GM12878 (cell line): Measurements from ENCODE around the gene ACVR1B. TPM values are rescaled to one million over a fixed set of nuclear protein-coding genes. Genes with fewer than 3 reads are reported as not detected.
A peak's percentile ranks its signal among the peaks of the same experiment; 100 is the strongest.

Source experiments
- ATAC-seq: fragments of 200-7000 bp; cut with Tn5 transposase; 3 replicates; pipeline ENCODE4 v1.9.1; 2020; ENCODE audit warnings: mild to moderate bottlenecking, moderate library complexity
- BruUV-seq: library from RNA; stranded (reverse); fragments of 400-500 nt; replicated peaks from 2 replicates; lab custom pipeline; 2021; lab: Mats Ljungman, UMichigan
- CTCF ChIA-PET: fragments of 300-600 bp; sonication (Branson Sonifier 250); formaldehyde crosslinking; extraction: SDS; loops from one replicate; lab custom pipeline; 2021; ENCODE audit warnings: inconsistent platforms; lab: Yijun Ruan, JAX
- POLR2A ChIA-PET: fragments of 350-600 bp; formaldehyde crosslinking; extraction: SDS; loops from one replicate; lab custom pipeline; 2021; ENCODE audit warnings: inconsistent platforms; lab: Charles Lee
- RAD21 ChIA-PET: fragments of 300-600 bp; sonication (Branson Sonifier 250); formaldehyde crosslinking; loops from one replicate; lab custom pipeline; 2023; ENCODE audit warnings: antibody characterized with exemption; ENCODE audit not compliant: unreplicated experiment; lab: Charles Lee
- SMC1A ChIA-PET: fragments of 300-600 bp; sonication (Branson Sonifier 250); formaldehyde crosslinking; loops from one replicate; lab custom pipeline; 2023; ENCODE audit not compliant: unreplicated experiment, uncharacterized antibody; lab: Charles Lee
- DNase-seq: peaks from one replicate; pipeline ENCODE4 v3.0.0-alpha.2; 2011; ENCODE audit warnings: low read depth, low spot score
- FAIRE-seq: peaks from 3 replicates; lab custom pipeline; 2011; peaks lifted over from hg19 to GRCh38; lab: Jason Lieb, UNC
- H2AFZ ChIP-seq: 2 replicates; pipeline ENCODE4 v1.6.0; 2011; ENCODE audit warnings: low read depth, low read length, control low read depth; ENCODE audit not compliant: control insufficient read depth
- H3K27ac ChIP-seq: 2 replicates; pipeline ENCODE4 v1.5.1; 2011; ENCODE audit warnings: control low read depth; ENCODE audit not compliant: control insufficient read depth, insufficient read depth
- H3K27me3 ChIP-seq, 2 experiments: replicated peaks in 1 of 2; 2 replicates each; pipeline versions ENCODE4 v1.6.0 to v1.6.1; 2011; ENCODE audit warnings: low read length in 1 of 2; ENCODE audit not compliant: control insufficient read depth in 2 of 2, insufficient read depth in 2 of 2
- H3K36me3 ChIP-seq, 2 experiments: 2 replicates each; pipeline ENCODE4 v1.5.1; 2011; ENCODE audit warnings: low read length in 1 of 2; ENCODE audit not compliant: control insufficient read depth in 2 of 2, insufficient read depth in 2 of 2
- H3K4me1 ChIP-seq: 2 replicates; pipeline ENCODE4 v1.6.1; 2011; ENCODE audit warnings: mild to moderate bottlenecking, low read length, moderate library complexity, mixed read lengths; ENCODE audit not compliant: control insufficient read depth, insufficient read depth
- H3K4me2 ChIP-seq: 2 replicates; pipeline ENCODE4 v1.6.0; 2011; ENCODE audit warnings: control low read depth; ENCODE audit not compliant: control insufficient read depth, insufficient read depth
- H3K4me3 ChIP-seq: fragments of 200-600 bp; sonication (generic); 2 replicates; pipeline ENCODE4 v1.5.1; 2016
- H3K79me2 ChIP-seq: 2 replicates; pipeline ENCODE4 v1.6.0; 2011; ENCODE audit warnings: low read length; ENCODE audit not compliant: control insufficient read depth, insufficient read depth
- H3K9ac ChIP-seq: 2 replicates; pipeline ENCODE4 v1.8.0; 2011; ENCODE audit warnings: low read length, control low read depth, mixed read lengths; ENCODE audit not compliant: control insufficient read depth, insufficient read depth
- H3K9me3 ChIP-seq: replicated peaks from 3 replicates; pipeline ENCODE4 v1.5.1; 2011; ENCODE audit warnings: mild to moderate bottlenecking, low read length; ENCODE audit not compliant: control insufficient read depth, insufficient read depth
- H4K20me1 ChIP-seq: 2 replicates; pipeline ENCODE4 v1.6.0; 2011; ENCODE audit not compliant: control insufficient read depth, insufficient read depth
- CBX3 ChIP-seq: fragments of 200-600 bp; sonication (generic); IDR thresholded peaks from 2 replicates; pipeline ENCODE4 v1.6.1; 2016; ENCODE audit warnings: low read depth, borderline replicate concordance
- CHD4 ChIP-seq: fragments of 200-600 bp; sonication (generic); IDR thresholded peaks from 2 replicates; pipeline ENCODE4 v1.6.1; 2016; ENCODE audit warnings: mild to moderate bottlenecking
- CTCF ChIP-seq, 3 experiments: IDR thresholded peaks in 2 of 3; conservative IDR thresholded peaks in 1 of 3; 2 replicates each; pipeline ENCODE4 v1.5.1; 2011; ENCODE audit warnings: low read depth in 3 of 3, low read length in 3 of 3, mild to moderate bottlenecking in 3 of 3, control low read depth in 2 of 3, moderate library complexity in 2 of 3, inconsistent platforms in 1 of 3, mixed read lengths in 1 of 3; ENCODE audit not compliant: control insufficient read depth in 2 of 3, insufficient read depth in 1 of 3; ENCODE audit errors: extremely low read depth in 1 of 3
- HSF1 ChIP-seq: fragments of 150-350 bp; IDR thresholded peaks from 2 replicates; pipeline ENCODE4 v1.6.1; 2014; ENCODE audit warnings: mild to moderate bottlenecking, low read depth, low read length
- REST ChIP-seq: IDR thresholded peaks from 2 replicates; pipeline ENCODE4 v1.6.1; 2012; ENCODE audit warnings: mild to moderate bottlenecking, low read depth, low read length
- SMC3 ChIP-seq: IDR thresholded peaks from 2 replicates; pipeline ENCODE4 v1.6.1; 2011; ENCODE audit warnings: low read length, improper control_type of control experiment, borderline replicate concordance
- TARDBP ChIP-seq: IDR thresholded peaks from 2 replicates; pipeline ENCODE4 v1.6.1; 2016; ENCODE audit warnings: borderline replicate concordance
- ZBED1 ChIP-seq: IDR thresholded peaks from 2 replicates; pipeline ENCODE4 v1.6.1; 2016; ENCODE audit warnings: borderline replicate concordance
- WGBS: methylation state at CpG from one replicate; pipeline ENCODE4 v1.1.6; 2016; ENCODE audit warnings: low lambda C conversion rate; ENCODE audit not compliant: insufficient replicate concordance, insufficient coverage; ENCODE audit errors: missing lambda C conversion rate; 5-methylcytosine and 5-hydroxymethylcytosine counted together
- in situ Hi-C: fragments of 300-500 bp; cut with MboI; formaldehyde crosslinking; loops from 9 replicates; pipeline ENCODE4 v1.14.3; 2018; ENCODE audit warnings: mixed read lengths
- intact Hi-C: fragments of 100-400 bp; cut with micrococcal nuclease; formaldehyde crosslinking; loops from one replicate; pipeline ENCODE4 v1.14.2; 2022; ENCODE audit not compliant: unreplicated experiment
- polyA plus RNA-seq, 11 experiments: library from polyadenylated mRNA; depleted of rRNA in 4 of 11; unstranded in 6 of 11; stranded (reverse) in 5 of 11; fragments of >200 nt; fragmentation: Nextera tagmentation in 4 of 11; fragmentation: Illumina TruSeq in 1 of 11; extraction: Ambion mirVana in 4 of 11; extraction: Trizol in 1 of 11; gene quantifications; 1 replicate in 1 of 11; 2 replicates in 10 of 11; pipeline versions ENCODE4 v1.2.1 to v1.2.3, GENCODE V29; 2011 to 2016; ENCODE audit warnings: inconsistent platforms in 2 of 11, missing spikeins in 2 of 11, low read depth in 1 of 11
- total RNA-seq, 4 experiments: library from RNA; depleted of rRNA in 3 of 4; stranded (reverse); fragments of >200 nt in 3 of 4; fragmentation: Illumina TruSeq in 1 of 4; extraction: Trizol in 1 of 4; gene quantifications; 2 replicates each; pipeline versions ENCODE4 v1.2.1 to v1.2.3, GENCODE V29; 2013 to 2021

ACVR1B gene
- total and polyA plus RNA-seq, 10 of the 15 experiments (the other 5 are each of a cell fraction or from before 2014, with no cell fraction given) = 0.02 to 0.69 (median 0.16) TPM; not detected in 2

- Histone ChIP-seq H3K9me3 (no peaks in the 10 kb centered on the region), H3K9ac (no peak overlapping the region), H3K4me2 (no peak overlapping the region), H3K36me3 (no peaks in the 10 kb centered on the region), H2AFZ (no peak overlapping the region), H3K4me1 (peaks cover 14% of the 10 kb centered on the region), H3K27ac (no peak overlapping the region), H3K27me3 (peaks cover 4 to 5% of the 10 kb centered on the region in 2 experiments), H4K20me1 (no peaks in the 10 kb centered on the region), H3K4me3 (no peak overlapping the region), H3K79me2 (no peaks in the 10 kb centered on the region)
- TF ChIP-seq ZBED1 (no peak), TARDBP (no peak), HSF1 (no peak), CTCF (IDR thresholded peaks at IDR 0.05 in 2 of 3, conservative IDR thresholded peaks at IDR 0.05 in 1 of 3; ENCODE audit: control insufficient read depth in 2 of 3, extremely low read depth in 1 of 3, insufficient read depth in 1 of 3, low read depth in 3 of 3, low read length in 3 of 3) (0 out of 6 replicates have a peak, but pooled peaks of 2 of the 3 experiments have one; percentile 2 to 5), CBX3 (no peak), CHD4 (no peak), REST (no peak), SMC3 (no peak)
- WGBS = 54% methylated on average over 28 of the region's 30 CpGs
- in situ Hi-C loops (no loop called here), intact Hi-C loops (no loop called here)
- no TSS peak for BruUV-seq
- ChIA-PET SMC1A (no interaction called here), RAD21 (interaction anchor here (0.6 kb wide), 1 partner anchor 96 kb away, joined by 3 read pairs; no protein-coding TSS in a partner anchor), CTCF (interaction anchor here (1.7 to 2.7 kb wide), 2 partner anchors 9 to 112 kb away, joined by 3 to 9 read pairs; no protein-coding TSS in a partner anchor), POLR2A (no interaction called here)
- FAIRE-seq (no peak), DNase-seq (no peak), ATAC-seq (no peak)
Measured at GRCh38 chr12:51913071-51914033, 38.1 kb upstream of the ACVR1B start.
